CD4-positive, CD25-positive, alpha-beta regulatory T cell (primary cell): ENCODE results near the gene PLGRKT. TPM values are rescaled to one million over a fixed set of nuclear protein-coding genes. Genes with fewer than 3 reads are reported as not detected.

Source experiments
- ATAC-seq, 2 donors: fragments of 150-1000 bp; cut with Tn5 transposase; one replicate each; pipeline ENCODE4 v1.10.0; 2021; ENCODE audit warnings: low read depth in 2 of 2, moderate number of reproducible peaks in 2 of 2, moderate library complexity in 1 of 2
- DNase-seq, 3 donors: peaks; one replicate each; pipeline versions ENCODE4 v3.0.0 to v3.0.0-alpha.2; 2012 to 2022; ENCODE audit warnings: mixed read lengths in 1 of 3
- H3K27ac ChIP-seq: one replicate; pipeline ENCODE4 v1.7.0; 2013; ENCODE audit warnings: mild to moderate bottlenecking, low read length; ENCODE audit not compliant: insufficient read depth, poor library complexity, severe bottlenecking
- H3K27me3 ChIP-seq: one replicate; pipeline ENCODE4 v1.7.0; 2013; ENCODE audit warnings: low read length; ENCODE audit not compliant: control insufficient read depth, insufficient read depth
- H3K36me3 ChIP-seq: one replicate; pipeline ENCODE4 v1.7.0; 2013; ENCODE audit warnings: mild to moderate bottlenecking, low read length, moderate library complexity; ENCODE audit not compliant: control insufficient read depth, insufficient read depth
- H3K4me1 ChIP-seq: 2 replicates; pipeline ENCODE4 v1.7.0; 2013; ENCODE audit warnings: mild to moderate bottlenecking, low read length; ENCODE audit not compliant: insufficient read depth, control insufficient read depth, poor library complexity, severe bottlenecking
- H3K4me3 ChIP-seq: one replicate; pipeline ENCODE4 v1.7.0; 2013; ENCODE audit warnings: low read depth, mild to moderate bottlenecking, low read length, moderate library complexity
- H3K9me3 ChIP-seq, 2 experiments: 1 replicate in 1 of 2; 2 replicates in 1 of 2; pipeline ENCODE4 v1.7.0; 2013; ENCODE audit warnings: low read length in 2 of 2, mild to moderate bottlenecking in 1 of 2, moderate library complexity in 1 of 2; ENCODE audit not compliant: control insufficient read depth in 2 of 2
- H3K27ac Mint-ChIP-seq, 3 donors: one replicate each; pipeline ENCODE4 v1.8.0; 2020 to 2022; ENCODE audit warnings: mild to moderate bottlenecking in 3 of 3, mixed read lengths in 3 of 3, moderate library complexity in 2 of 3
- H3K27me3 Mint-ChIP-seq: one replicate; pipeline ENCODE4 v1.8.0; 2022; ENCODE audit warnings: mild to moderate bottlenecking, mixed read lengths
- H3K36me3 Mint-ChIP-seq: one replicate; pipeline ENCODE4 v1.8.0; 2020; ENCODE audit warnings: mixed read lengths
- H3K4me1 Mint-ChIP-seq, 4 donors: one replicate each; pipeline ENCODE4 v1.8.0; 2020 to 2022; ENCODE audit warnings: mixed read lengths in 4 of 4, mild to moderate bottlenecking in 1 of 4
- H3K4me3 Mint-ChIP-seq, 4 donors: one replicate each; pipeline ENCODE4 v1.8.0; 2020 to 2022; ENCODE audit warnings: mild to moderate bottlenecking in 4 of 4, mixed read lengths in 4 of 4, moderate library complexity in 3 of 4
- H3K9me3 Mint-ChIP-seq, 7 donors: one replicate each; pipeline ENCODE4 v1.8.0; 2020 to 2022; ENCODE audit warnings: mixed read lengths in 7 of 7, mild to moderate bottlenecking in 3 of 7, moderate library complexity in 2 of 7
- polyA plus RNA-seq, 4 donors: library from polyadenylated mRNA; unstranded; fragments of 300-500 nt; fragmentation: Illumina TruSeq; gene quantifications; one replicate each; pipeline ENCODE4 v1.2.3, GENCODE V29; 2021
- total RNA-seq: library from RNA; stranded (reverse); gene quantifications from one replicate; pipeline ENCODE4 v1.2.3, GENCODE V29; 2022

Gene PLGRKT
- total RNA-seq (16.4 TPM), polyA plus RNA-seq (10 to 100 TPM; 46.0 to 81.8 (median 53.2) TPM)

GRCh38 chr9:5437254-5438216, at the start of gene PLGRKT:
TSS of gene PLGRKT (minus strand) at chr9:5437925. CDS start at chr9:5431977, 5,948 bp downstream.
- Histone ChIP-seq H3K27me3 (no peaks in the 10 kb centered on the region), H3K27ac (peak within 1 kb of the TSS; percentile 95), H3K9me3 (no peaks in the 10 kb centered on the region), H3K36me3 (peaks cover 6% of the 10 kb centered on the region), H3K4me1 (peaks cover 28% of the 10 kb centered on the region), H3K4me3 (peak within 1 kb of the TSS; percentile 95)
- Mint-ChIP-seq H3K4me3 (peak within 1 kb of the TSS; percentile 82 to 99 (median 96)), H3K27ac (peak within 1 kb of the TSS; percentile 96 to 99 (median 98)), H3K4me1 (peaks cover 18 to 47% (median 28%) of the 10 kb centered on the region in 4 donors), H3K9me3 (peaks cover 0 to 1% (median 0%) of the 10 kb centered on the region in 7 donors), H3K27me3 (peaks cover 4% of the 10 kb centered on the region), H3K36me3 (peaks cover 10% of the 10 kb centered on the region)
- peak; percentile 87 to 97 (median 90) for DNase-seq
- ATAC-seq = peak; percentile 98 to 99

GRCh38 chr9:5486988-5487387, 49.3 kb upstream of the PLGRKT start:
- H3K27me3 ChIP-seq = no peaks in the 10 kb centered on the region
- Mint-ChIP-seq H3K9me3 (peaks cover 0 to 3% (median 0%) of the 10 kb centered on the region in 7 donors), H3K27me3 (no peaks in the 10 kb centered on the region), H3K4me1 (no peaks in the 10 kb centered on the region), H3K4me3 (no peak overlapping the region), H3K27ac (no peak overlapping the region), H3K36me3 (no peaks in the 10 kb centered on the region)
- ATAC-seq (no peak), DNase-seq (no peak)
- no peaks in the 10 kb centered on the region for H3K4me1 ChIP-seq
- H3K9me3 ChIP-seq = no peaks in the 10 kb centered on the region
- H3K27ac ChIP-seq = no peak overlapping the region
- H3K36me3 ChIP-seq = no peaks in the 10 kb centered on the region
- H3K4me3 ChIP-seq = no peak overlapping the region

- H3K36me3 Mint-ChIP-seq = no peaks in the 10 kb centered on the region
- peaks cover 0 to 2% (median 0%) of the 10 kb centered on the region in 4 donors for H3K4me1 Mint-ChIP-seq
- Histone ChIP-seq H3K4me1 (no peaks in the 10 kb centered on the region), H3K4me3 (no peak overlapping the region), H3K9me3 (no peaks in the 10 kb centered on the region), H3K27ac (no peak overlapping the region), H3K36me3 (no peaks in the 10 kb centered on the region), H3K27me3 (no peaks in the 10 kb centered on the region)
- ATAC-seq = no peak
- H3K4me3 Mint-ChIP-seq = no peak overlapping the region
- peaks cover 0 to 3% (median 0%) of the 10 kb centered on the region in 7 donors for H3K9me3 Mint-ChIP-seq
- no peaks in the 10 kb centered on the region for H3K27me3 Mint-ChIP-seq
- no peak overlapping the region for H3K27ac Mint-ChIP-seq
- DNase-seq = no peak
Measured at GRCh38 chr9:5485378-5486085, 47.8 kb upstream of the PLGRKT start.

- Mint-ChIP-seq H3K4me1 (peaks cover 0 to 9% (median 2%) of the 10 kb centered on the region in 4 donors), H3K9me3 (peaks cover 0 to 3% (median 0%) of the 10 kb centered on the region in 7 donors), H3K4me3 (no peak overlapping the region), H3K27me3 (no peaks in the 10 kb centered on the region), H3K27ac (no peak overlapping the region), H3K36me3 (no peaks in the 10 kb centered on the region)
- H3K27me3 ChIP-seq = no peaks in the 10 kb centered on the region
- DNase-seq = no peak
- ATAC-seq = no peak
- no peak overlapping the region for H3K4me3 ChIP-seq
- H3K36me3 ChIP-seq = no peaks in the 10 kb centered on the region
- H3K4me1 ChIP-seq = no peaks in the 10 kb centered on the region
- no peaks in the 10 kb centered on the region for H3K9me3 ChIP-seq
- no peak overlapping the region for H3K27ac ChIP-seq
Measured at GRCh38 chr9:5483306-5483705, 45.6 kb upstream of the PLGRKT start.

GRCh38 chr9:5482194-5482593, 44.5 kb upstream of the PLGRKT start:
- Histone ChIP-seq H3K9me3 (no peaks in the 10 kb centered on the region), H3K27ac (no peak overlapping the region), H3K4me1 (no peaks in the 10 kb centered on the region), H3K36me3 (no peaks in the 10 kb centered on the region), H3K27me3 (no peaks in the 10 kb centered on the region), H3K4me3 (no peak overlapping the region)
- DNase-seq (no peak), ATAC-seq (no peak)
- H3K27ac Mint-ChIP-seq = no peak overlapping the region
- no peaks in the 10 kb centered on the region for H3K27me3 Mint-ChIP-seq
- peaks cover 0 to 9% (median 2%) of the 10 kb centered on the region in 4 donors for H3K4me1 Mint-ChIP-seq
- peaks cover 0 to 2% (median 0%) of the 10 kb centered on the region in 7 donors for H3K9me3 Mint-ChIP-seq
- no peaks in the 10 kb centered on the region for H3K36me3 Mint-ChIP-seq
- H3K4me3 Mint-ChIP-seq = no peak overlapping the region

- no peaks in the 10 kb centered on the region for H3K27me3 ChIP-seq
- H3K36me3 Mint-ChIP-seq = peaks cover 1% of the 10 kb centered on the region
- H3K4me1 ChIP-seq = no peaks in the 10 kb centered on the region
- peaks cover 0 to 9% (median 2%) of the 10 kb centered on the region in 4 donors for H3K4me1 Mint-ChIP-seq
- H3K4me3 ChIP-seq = no peak overlapping the region
- H3K36me3 ChIP-seq = no peaks in the 10 kb centered on the region
- H3K27ac Mint-ChIP-seq = no peak overlapping the region
- H3K9me3 ChIP-seq = no peaks in the 10 kb centered on the region
- DNase-seq (no peak), ATAC-seq (no peak)
- no peaks in the 10 kb centered on the region for H3K27me3 Mint-ChIP-seq
- no peak overlapping the region for H3K4me3 Mint-ChIP-seq
- no peak overlapping the region for H3K27ac ChIP-seq
- H3K9me3 Mint-ChIP-seq = peaks cover 0 to 2% (median 0%) of the 10 kb centered on the region in 7 donors
Measured at GRCh38 chr9:5481322-5482040, 43.8 kb upstream of the PLGRKT start.

GRCh38 chr9:5480919-5481318, 43.2 kb upstream of the PLGRKT start:
- DNase-seq = no peak
- Histone ChIP-seq H3K4me3 (no peak overlapping the region), H3K4me1 (no peaks in the 10 kb centered on the region), H3K36me3 (no peaks in the 10 kb centered on the region), H3K27me3 (no peaks in the 10 kb centered on the region), H3K9me3 (no peaks in the 10 kb centered on the region), H3K27ac (no peak overlapping the region)
- H3K36me3 Mint-ChIP-seq = peaks cover 6% of the 10 kb centered on the region
- no peak overlapping the region for H3K27ac Mint-ChIP-seq
- no peaks in the 10 kb centered on the region for H3K27me3 Mint-ChIP-seq
- ATAC-seq = no peak
- H3K4me1 Mint-ChIP-seq = peaks cover 0 to 9% (median 2%) of the 10 kb centered on the region in 4 donors
- no peak overlapping the region for H3K4me3 Mint-ChIP-seq
- peaks cover 0 to 4% (median 0%) of the 10 kb centered on the region in 7 donors for H3K9me3 Mint-ChIP-seq
